H1 (cell line): ENCODE data around the gene ARHGEF12. TPM values are rescaled to one million over a fixed set of nuclear protein-coding genes. Genes with fewer than 3 reads are reported as not detected.

Experiments
- HDAC2 ChIP-seq, 2 experiments: fragments of 300-600 bp in 1 of 2; sonication (generic) in 1 of 2; IDR thresholded peaks; 2 replicates each; pipeline ENCODE4 v1.6.1; 2011 to 2012; ENCODE audit warnings: low read depth in 2 of 2, low read length in 2 of 2, mild to moderate bottlenecking in 2 of 2, moderate library complexity in 2 of 2, borderline replicate concordance in 1 of 2, inconsistent platforms in 1 of 2
- KDM4A ChIP-seq: IDR thresholded peaks from one replicate; pipeline ENCODE4 v1.7.1; 2012; ENCODE audit warnings: low read depth, mild to moderate bottlenecking, moderate library complexity, low read length, inconsistent platforms; ENCODE audit not compliant: severe bottlenecking
- RAD21 ChIP-seq, 2 experiments: IDR thresholded peaks in 1 of 2; conservative IDR thresholded peaks in 1 of 2; 2 replicates each; pipeline ENCODE4 v1.6.1; 2011; ENCODE audit warnings: low read depth in 2 of 2, low read length in 2 of 2, improper control_type of control experiment in 1 of 2, inconsistent platforms in 1 of 2, mild to moderate bottlenecking in 1 of 2, moderate library complexity in 1 of 2
- RBBP5 ChIP-seq: IDR thresholded peaks from 2 replicates; pipeline ENCODE4 v1.7.1; 2012; ENCODE audit warnings: low read depth, mild to moderate bottlenecking, inconsistent platforms, low read length, moderate library complexity, borderline replicate concordance
- TAF7 ChIP-seq: optimal IDR thresholded peaks from 2 replicates; pipeline ENCODE3; 2011; ENCODE audit warnings: low read depth, mild to moderate bottlenecking, inconsistent platforms, low read length, moderate library complexity, borderline replicate concordance
- polyA plus RNA-seq, 7 experiments: library from polyadenylated mRNA; depleted of rRNA in 3 of 7; stranded (reverse) in 5 of 7; unstranded in 2 of 7; fragments of >200 nt in 5 of 7; fragments of 200-250 nt in 2 of 7; gene quantifications; 1 replicate in 5 of 7; 2 replicates in 1 of 7; 4 replicates in 1 of 7; pipeline versions ENCODE4 v1.2.1 to v1.2.3, GENCODE V29; 2011 to 2013; ENCODE audit warnings: missing spikeins in 2 of 7, mixed read lengths in 2 of 7
- total RNA-seq: library from RNA; stranded (reverse); fragmentation: NEBNext Ultra II Directional; extraction: Animal tissue kit (Norgen Biotek cat#: 25700); gene quantifications from 2 replicates; pipeline ENCODE4 v1.2.1, GENCODE V29; 2021

ARHGEF12 gene
- total and polyA plus RNA-seq, 2 of the 8 experiments (the other 6 are each of a cell fraction or from before 2014, with no cell fraction given): 5.1 to 33.7 TPM

GRCh38 chr11:120486138-120486537, 149.9 kb downstream of the ARHGEF12 start (continued):
- TF ChIP-seq HDAC2 (IDR thresholded peaks at IDR 0.05; ENCODE audit: borderline replicate concordance in 1 of 2, low read depth in 2 of 2, low read length in 2 of 2) (no peak), RAD21 (IDR thresholded peaks at IDR 0.05 in 1 of 2, conservative IDR thresholded peaks at IDR 0.05 in 1 of 2; ENCODE audit: low read depth in 2 of 2, low read length in 2 of 2) (no peak), KDM4A (no peak), RBBP5 (no peak), TAF7 (no peak)
